ENCODE data around the gene TMC2. TPM values are rescaled to one million over a fixed set of nuclear protein-coding genes. Genes with fewer than 3 reads are reported as not detected.

The TMC2 gene
- total RNA-seq, 1 donor from 2014 or later = not detected

DNA sequence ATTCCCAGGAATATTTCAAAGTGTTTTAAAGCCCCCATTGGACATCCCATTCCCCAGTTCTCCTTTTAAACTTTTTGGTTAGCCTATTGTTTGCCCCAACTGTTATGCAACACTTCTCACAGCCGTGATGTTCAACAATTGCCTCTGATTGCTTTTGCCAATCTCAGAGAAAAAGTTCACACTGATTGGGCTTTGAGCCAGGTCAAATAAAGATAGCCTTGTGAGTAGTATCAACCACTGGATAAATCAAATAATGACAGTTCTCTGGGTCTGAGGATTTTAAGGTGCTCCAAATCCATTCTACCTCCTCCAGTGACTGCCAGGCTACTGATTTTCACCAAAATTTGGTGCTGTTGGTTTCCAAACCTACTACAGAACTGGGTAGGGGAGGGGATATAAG is 97.0 kb downstream of the TMC2 start:
- no peak for DNase-seq (ENCODE audit: low spot score)
- H3K27me3 Mint-ChIP-seq (ENCODE audit: unreplicated experiment) = peaks cover 2% of the 10 kb centered on the region
- no peaks in the 10 kb centered on the region for H3K36me3 Mint-ChIP-seq (ENCODE audit: low read depth, unreplicated experiment)
- H3K4me3 Mint-ChIP-seq (ENCODE audit: unreplicated experiment) = no peak overlapping the region
- H3K4me1 Mint-ChIP-seq (ENCODE audit: unreplicated experiment) = no peaks in the 10 kb centered on the region
- no peak for TF ChIP-seq CTCF (IDR thresholded peaks at IDR 0.05; ENCODE audit: unreplicated experiment)
- no peaks in the 10 kb centered on the region for H3K9me3 Mint-ChIP-seq (ENCODE audit: unreplicated experiment)
- no peak overlapping the region for H3K27ac Mint-ChIP-seq (ENCODE audit: unreplicated experiment)

DNA sequence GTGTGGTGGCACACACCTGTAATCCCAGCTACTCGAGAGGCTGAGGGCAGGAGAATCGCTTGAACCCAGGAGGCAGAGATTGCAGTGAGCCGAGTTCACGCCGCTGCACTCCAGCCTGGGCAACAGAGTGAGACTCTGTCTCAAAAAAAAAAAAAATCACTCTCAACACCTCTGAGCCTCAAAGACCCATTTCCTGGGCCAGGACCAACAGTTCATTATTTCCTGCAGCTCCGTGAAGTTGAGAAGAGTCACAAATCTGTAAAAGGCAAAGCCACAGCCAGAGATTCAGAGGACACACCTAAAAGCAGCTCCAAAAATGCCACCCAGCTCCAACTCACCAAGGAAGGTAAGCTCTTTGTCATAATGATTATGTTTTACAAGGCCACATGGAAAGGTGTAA is 100.9 kb downstream of the TMC2 start:
- H3K36me3 Mint-ChIP-seq (ENCODE audit: low read depth, unreplicated experiment) = no peaks in the 10 kb centered on the region
- no peak overlapping the region for H3K27ac Mint-ChIP-seq (ENCODE audit: unreplicated experiment)
- no peaks in the 10 kb centered on the region for H3K4me1 Mint-ChIP-seq (ENCODE audit: unreplicated experiment)
- no peak overlapping the region for H3K4me3 Mint-ChIP-seq (ENCODE audit: unreplicated experiment)
- no peak for TF ChIP-seq CTCF (IDR thresholded peaks at IDR 0.05; ENCODE audit: unreplicated experiment)
- H3K9me3 Mint-ChIP-seq (ENCODE audit: unreplicated experiment) = no peaks in the 10 kb centered on the region
- H3K27me3 Mint-ChIP-seq (ENCODE audit: unreplicated experiment) = peaks cover 2% of the 10 kb centered on the region
- no peak for DNase-seq (ENCODE audit: low spot score)

GRCh38 chr20:2640260-2640659 is 103.9 kb downstream of the TMC2 start:
- no peak overlapping the region for H3K4me3 Mint-ChIP-seq (ENCODE audit: unreplicated experiment)
- H3K36me3 Mint-ChIP-seq (ENCODE audit: low read depth, unreplicated experiment) = no peaks in the 10 kb centered on the region
- no peaks in the 10 kb centered on the region for H3K4me1 Mint-ChIP-seq (ENCODE audit: unreplicated experiment)
- no peaks in the 10 kb centered on the region for H3K9me3 Mint-ChIP-seq (ENCODE audit: unreplicated experiment)
- DNase-seq (ENCODE audit: low spot score) = no peak
- H3K27ac Mint-ChIP-seq (ENCODE audit: unreplicated experiment) = no peak overlapping the region
- no peak for TF ChIP-seq CTCF (IDR thresholded peaks at IDR 0.05; ENCODE audit: unreplicated experiment)
- no peaks in the 10 kb centered on the region for H3K27me3 Mint-ChIP-seq (ENCODE audit: unreplicated experiment)

DNA sequence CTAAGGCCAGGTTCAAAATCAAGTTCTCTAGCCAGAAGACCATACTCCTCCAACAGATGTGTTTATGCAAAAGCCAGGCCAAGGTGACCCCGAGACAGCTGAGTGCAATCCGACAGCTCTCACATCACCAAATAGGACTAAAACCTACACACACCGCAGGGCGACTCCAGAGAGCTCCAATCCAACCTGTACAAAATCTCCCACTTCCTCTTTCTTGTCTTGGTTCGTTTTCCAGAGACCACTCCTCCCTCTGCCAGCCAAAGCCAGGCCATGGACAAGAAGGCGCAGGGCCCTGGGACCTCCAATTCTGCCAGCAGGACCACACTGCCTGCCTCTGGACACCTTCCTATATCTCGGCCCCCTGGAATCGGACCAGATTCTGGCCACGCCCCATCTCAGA is 104.5 kb downstream of the TMC2 start:
- H3K4me3 Mint-ChIP-seq (ENCODE audit: unreplicated experiment) = no peak overlapping the region
- H3K36me3 Mint-ChIP-seq (ENCODE audit: low read depth, unreplicated experiment) = no peaks in the 10 kb centered on the region
- no peaks in the 10 kb centered on the region for H3K4me1 Mint-ChIP-seq (ENCODE audit: unreplicated experiment)
- no peak for DNase-seq (ENCODE audit: low spot score)
- H3K27me3 Mint-ChIP-seq (ENCODE audit: unreplicated experiment) = no peaks in the 10 kb centered on the region
- H3K27ac Mint-ChIP-seq (ENCODE audit: unreplicated experiment) = no peak overlapping the region
- H3K9me3 Mint-ChIP-seq (ENCODE audit: unreplicated experiment) = no peaks in the 10 kb centered on the region
- no peak for TF ChIP-seq CTCF (IDR thresholded peaks at IDR 0.05; ENCODE audit: unreplicated experiment)

DNA sequence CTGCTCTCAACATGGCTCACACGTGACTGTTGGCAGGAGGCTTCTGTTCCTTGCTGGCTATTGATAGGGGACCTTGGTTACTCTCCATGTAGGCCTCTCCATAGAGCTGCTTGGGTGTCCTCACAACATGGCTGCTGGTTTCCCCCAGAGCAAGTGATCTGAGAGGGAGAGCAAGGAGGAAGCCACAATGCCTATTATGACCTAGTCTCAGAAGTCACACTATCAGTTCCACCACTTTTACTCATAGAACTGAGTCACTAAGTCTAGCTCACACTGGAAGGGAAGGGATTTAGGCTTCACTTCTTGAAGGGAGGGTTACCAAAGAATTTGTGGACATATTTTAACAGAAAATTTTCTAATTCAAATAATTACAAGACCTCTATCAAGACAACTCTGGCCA is 107.3 kb downstream of the TMC2 start:
- Mint-ChIP-seq H3K4me1 (ENCODE audit: unreplicated experiment) (no peaks in the 10 kb centered on the region), H3K4me3 (ENCODE audit: unreplicated experiment) (no peak overlapping the region), H3K9me3 (ENCODE audit: unreplicated experiment) (no peaks in the 10 kb centered on the region), H3K27me3 (ENCODE audit: unreplicated experiment) (peaks cover 3% of the 10 kb centered on the region), H3K27ac (ENCODE audit: unreplicated experiment) (no peak overlapping the region), H3K36me3 (ENCODE audit: low read depth, unreplicated experiment) (no peaks in the 10 kb centered on the region)
- TF ChIP-seq CTCF (IDR thresholded peaks at IDR 0.05; ENCODE audit: unreplicated experiment) = no peak
- DNase-seq (ENCODE audit: low spot score) = no peak

Data from endothelial cell (in vitro differentiated cells).